Measurements from ENCODE around the gene ENOPH1. TPM values are rescaled to one million over a fixed set of nuclear protein-coding genes. Genes with fewer than 3 reads are reported as not detected.

The ENOPH1 gene
- total and polyA plus RNA-seq, 9 of the 15 experiments (the other 6 are each of a cell fraction or from before 2014, with no cell fraction given) = 29.8 to 71.4 (median 48.9) TPM

DNA sequence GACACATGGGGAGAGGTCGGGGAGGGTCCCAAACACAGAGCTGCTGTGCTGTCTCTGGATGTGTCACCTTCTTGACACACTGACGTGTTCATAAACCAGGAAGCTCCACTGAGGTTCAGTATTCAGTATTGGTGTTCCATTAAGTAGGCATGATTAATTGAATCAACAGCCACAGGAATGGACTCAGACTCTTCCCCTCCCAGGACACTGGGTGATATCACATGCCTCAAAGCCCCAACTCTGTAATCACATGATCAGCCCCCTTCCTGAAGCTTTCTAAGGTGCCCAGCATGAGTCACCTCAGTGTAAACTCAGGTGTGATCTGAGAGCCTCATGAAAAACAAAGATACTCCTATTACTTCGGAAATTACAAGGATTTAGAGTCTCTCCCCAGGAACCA is 35.5 kb upstream of the ENOPH1 start (continued):
- TF ChIP-seq, protein P1, sequence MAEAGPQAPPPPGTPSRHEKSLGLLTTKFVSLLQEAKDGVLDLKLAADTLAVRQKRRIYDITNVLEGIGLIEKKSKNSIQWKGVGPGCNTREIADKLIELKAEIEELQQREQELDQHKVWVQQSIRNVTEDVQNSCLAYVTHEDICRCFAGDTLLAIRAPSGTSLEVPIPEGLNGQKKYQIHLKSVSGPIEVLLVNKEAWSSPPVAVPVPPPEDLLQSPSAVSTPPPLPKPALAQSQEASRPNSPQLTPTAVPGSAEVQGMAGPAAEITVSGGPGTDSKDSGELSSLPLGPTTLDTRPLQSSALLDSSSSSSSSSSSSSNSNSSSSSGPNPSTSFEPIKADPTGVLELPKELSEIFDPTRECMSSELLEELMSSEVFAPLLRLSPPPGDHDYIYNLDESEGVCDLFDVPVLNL (CRISPR knock-in tag; IDR thresholded peaks at IDR 0.05; ENCODE audit: low read depth) = no peak
- TF ChIP-seq SMAD1 (IDR thresholded peaks at IDR 0.05; ENCODE audit: low read depth, low read length, partially characterized antibody) = no peak

DNA sequence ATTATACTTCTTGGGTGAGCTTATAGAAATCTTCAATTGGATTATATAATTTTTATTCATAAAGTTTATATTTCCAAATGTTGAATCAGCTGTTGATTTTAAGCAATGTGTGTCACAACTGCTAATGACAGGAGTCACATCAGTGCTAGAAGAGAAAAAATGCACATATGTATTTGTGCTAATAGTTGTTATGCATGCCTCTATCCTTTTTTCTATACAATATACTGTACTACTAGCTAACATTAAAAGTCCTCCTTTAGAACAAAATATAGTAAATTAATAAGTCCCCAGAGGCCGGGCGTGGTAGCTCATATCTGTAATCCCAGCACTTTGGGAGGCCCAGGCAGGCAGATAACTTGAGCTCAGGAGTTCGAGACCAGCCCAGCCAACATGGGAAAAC is 32.9 kb upstream of the ENOPH1 start:
- FAIRE-seq = no peak
- ATAC-seq = no peak
- no peaks in the 10 kb centered on the region for H3K9me3 ChIP-seq (replicated peaks; ENCODE audit: control insufficient read depth, insufficient read depth, low read depth, low read length)
- H3K9me1 ChIP-seq (ENCODE audit: control insufficient read depth, insufficient read depth, low read length) = no peaks in the 10 kb centered on the region
- BruUV-seq (replicated peaks) = no TSS peak
- in situ Hi-C loops (cut with MboI) = no loop called here
- 3% methylated on average over 3 of the region's 3 CpGs for WGBS (ENCODE audit: insufficient coverage, low coverage, missing lambda C conversion rate)
- H3K4me3 ChIP-seq = no peak overlapping the region
- intact Hi-C loops (cut with micrococcal nuclease) = no loop called here
- ChIA-PET POLR2A (interaction anchor here (0.8 to 2.2 kb wide), 4 partner anchors 8 to 31 kb away, joined by 3 to 10 read pairs (median 4); no protein-coding TSS in a partner anchor), CTCF (ENCODE audit: low intra/inter-chr PET ratio) (no interaction called here)
- no peak overlapping the region for H2AFZ ChIP-seq (ENCODE audit: low read depth, low read length)
- no peaks in the 10 kb centered on the region for H4K20me1 ChIP-seq (replicated peaks; ENCODE audit: control insufficient read depth, insufficient read depth, low read length)
- no peaks in the 10 kb centered on the region; a peak in 1 of 5 replicates for H3K27me3 ChIP-seq (ENCODE audit: control insufficient read depth in 2 of 2, insufficient read depth in 2 of 2, low read length in 2 of 2)
- no peak for DNase-seq (ENCODE audit: extremely low read depth in 1 of 4, low spot score in 3 of 4)
- H3K36me3 ChIP-seq (ENCODE audit: control insufficient read depth, insufficient read depth, low read length) = no peaks in the 10 kb centered on the region
- no peaks in the 10 kb centered on the region; a peak in 1 of 5 replicates for H3K4me1 ChIP-seq (replicated peaks in 1 of 2; ENCODE audit: control insufficient read depth in 2 of 2, insufficient read depth in 2 of 2, low read length in 2 of 2)
- no peak overlapping the region for H3K27ac ChIP-seq (ENCODE audit: extremely low read depth, low read depth, low read length)
- no peak overlapping the region for H3K9ac ChIP-seq (ENCODE audit: insufficient read depth in 1 of 2, low read depth in 2 of 2, low read length in 2 of 2)
- H3K4me2 ChIP-seq (ENCODE audit: insufficient read depth, low read length) = no peak overlapping the region
- H3K79me2 ChIP-seq (ENCODE audit: control insufficient read depth, insufficient read depth, low read length) = no peaks in the 10 kb centered on the region
- TF ChIP-seq ZNF589 (CRISPR knock-in tag; IDR thresholded peaks at IDR 0.05; ENCODE audit: low read depth) (no peak), NONO (IDR thresholded peaks at IDR 0.05; ENCODE audit: low read depth in 2 of 2, low read length in 1 of 2) (no peak), ZNF41 (CRISPR knock-in tag; conservative IDR thresholded peaks at IDR 0.05) (no peak), TARDBP (IDR thresholded peaks at IDR 0.05) (no peak), PCBP2 (IDR thresholded peaks at IDR 0.05; ENCODE audit: low read depth, low read length, poor library complexity, severe bottlenecking) (no peak)
- TF ChIP-seq, protein P2, sequence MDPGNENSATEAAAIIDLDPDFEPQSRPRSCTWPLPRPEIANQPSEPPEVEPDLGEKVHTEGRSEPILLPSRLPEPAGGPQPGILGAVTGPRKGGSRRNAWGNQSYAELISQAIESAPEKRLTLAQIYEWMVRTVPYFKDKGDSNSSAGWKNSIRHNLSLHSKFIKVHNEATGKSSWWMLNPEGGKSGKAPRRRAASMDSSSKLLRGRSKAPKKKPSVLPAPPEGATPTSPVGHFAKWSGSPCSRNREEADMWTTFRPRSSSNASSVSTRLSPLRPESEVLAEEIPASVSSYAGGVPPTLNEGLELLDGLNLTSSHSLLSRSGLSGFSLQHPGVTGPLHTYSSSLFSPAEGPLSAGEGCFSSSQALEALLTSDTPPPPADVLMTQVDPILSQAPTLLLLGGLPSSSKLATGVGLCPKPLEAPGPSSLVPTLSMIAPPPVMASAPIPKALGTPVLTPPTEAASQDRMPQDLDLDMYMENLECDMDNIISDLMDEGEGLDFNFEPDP (CRISPR knock-in tag; IDR thresholded peaks at IDR 0.05) = no peak
- TF ChIP-seq, protein P3, sequence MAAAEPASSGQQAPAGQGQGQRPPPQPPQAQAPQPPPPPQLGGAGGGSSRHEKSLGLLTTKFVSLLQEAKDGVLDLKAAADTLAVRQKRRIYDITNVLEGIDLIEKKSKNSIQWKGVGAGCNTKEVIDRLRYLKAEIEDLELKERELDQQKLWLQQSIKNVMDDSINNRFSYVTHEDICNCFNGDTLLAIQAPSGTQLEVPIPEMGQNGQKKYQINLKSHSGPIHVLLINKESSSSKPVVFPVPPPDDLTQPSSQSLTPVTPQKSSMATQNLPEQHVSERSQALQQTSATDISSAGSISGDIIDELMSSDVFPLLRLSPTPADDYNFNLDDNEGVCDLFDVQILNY (CRISPR knock-in tag; IDR thresholded peaks at IDR 0.05) = no peak
